PC-9 (cell line): ENCODE data around the gene RBMS3. TPM values are rescaled to one million over a fixed set of nuclear protein-coding genes. Genes with fewer than 3 reads are reported as not detected.

Source experiments
- BruUV-seq: library from RNA; stranded (reverse); fragments of 400-500 nt; replicated peaks from 2 replicates; lab custom pipeline; 2021; lab: Mats Ljungman, UMichigan
- CTCF ChIA-PET: fragments of 300-600 bp; sonication (Branson Sonifier 250); formaldehyde crosslinking; loops from one replicate; lab custom pipeline; 2022; ENCODE audit warnings: antibody characterized with exemption; lab: Charles Lee
- POLR2A ChIA-PET: fragments of 300-600 bp; sonication (Branson Sonifier 250); formaldehyde crosslinking; loops from one replicate; lab custom pipeline; 2022; ENCODE audit warnings: antibody characterized with exemption; ENCODE audit not compliant: unreplicated experiment; lab: Charles Lee
- DNase-seq, 2 experiments: peaks; one replicate each; pipeline versions ENCODE4 v3.0.0 to v3.0.0-alpha.2; 2015 to 2022; ENCODE audit warnings: mixed read lengths in 1 of 2
- H2AFZ ChIP-seq: fragments of 200-600 bp; sonication (generic); 2 replicates; pipeline ENCODE4 v1.8.1; 2017; ENCODE audit warnings: antibody characterized with exemption
- H3F3A ChIP-seq: fragments of 200-600 bp; sonication (generic); 2 replicates; pipeline ENCODE4 v1.8.1; 2017; ENCODE audit warnings: antibody characterized with exemption, mild to moderate bottlenecking, low read depth; ENCODE audit not compliant: insufficient read depth
- H3K27ac ChIP-seq: fragments of 200-600 bp; sonication (generic); 2 replicates; pipeline ENCODE4 v1.6.1; 2016; ENCODE audit warnings: mixed run types
- H3K27me3 ChIP-seq: fragments of 200-600 bp; sonication (generic); 2 replicates; pipeline ENCODE4 v1.6.1; 2016; ENCODE audit warnings: low read depth, mixed run types; ENCODE audit not compliant: insufficient read depth
- H3K36me3 ChIP-seq: fragments of 200-600 bp; sonication (generic); 2 replicates; pipeline ENCODE4 v1.6.1; 2016; ENCODE audit warnings: low read depth, mixed run types
- H3K4me1 ChIP-seq: fragments of 200-600 bp; sonication (generic); replicated peaks from 2 replicates; pipeline ENCODE4 v1.6.1; 2016; ENCODE audit warnings: mixed run types; ENCODE audit not compliant: insufficient read depth
- H3K4me2 ChIP-seq: fragments of 200-600 bp; sonication (generic); 2 replicates; pipeline ENCODE4 v1.6.1; 2017; ENCODE audit warnings: mixed run types
- H3K4me3 ChIP-seq: fragments of 200-600 bp; sonication (generic); 2 replicates; pipeline ENCODE4 v1.6.1; 2016; ENCODE audit warnings: mixed run types
- H3K79me2 ChIP-seq: fragments of 200-600 bp; sonication (generic); 2 replicates; pipeline ENCODE4 v1.6.1; 2017; ENCODE audit warnings: low read depth, mixed run types
- H3K9me2 ChIP-seq: fragments of 200-600 bp; sonication (generic); 2 replicates; pipeline ENCODE4 v1.8.1; 2017; ENCODE audit warnings: mild to moderate bottlenecking; ENCODE audit not compliant: insufficient read depth
- H3K9me3 ChIP-seq: fragments of 200-600 bp; sonication (generic); 2 replicates; pipeline ENCODE4 v1.8.1; 2016; ENCODE audit warnings: low read depth; ENCODE audit not compliant: insufficient read depth
- H4K20me1 ChIP-seq: fragments of 200-600 bp; sonication (generic); 2 replicates; pipeline ENCODE4 v1.8.1; 2017; ENCODE audit not compliant: insufficient read depth
- EZH2 ChIP-seq: fragments of 200-600 bp; sonication (generic); IDR thresholded peaks from 2 replicates; pipeline ENCODE4 v1.8.0; 2017; ENCODE audit warnings: antibody characterized with exemption, low read depth
- intact Hi-C: fragments of 100-400 bp; cut with micrococcal nuclease; formaldehyde crosslinking; loops from one replicate; pipeline ENCODE4 v1.10.0; 2022; ENCODE audit not compliant: unreplicated experiment
- total RNA-seq: library from RNA; stranded (reverse); gene quantifications from 2 replicates; pipeline ENCODE4 v1.2.3, GENCODE V29; 2021
- TF ChIP-seq, protein P1 (sequence below): fragments of 200-600 bp; sonication (generic); conservative IDR thresholded peaks from 2 replicates; pipeline ENCODE4 v1.6.1; 2017; ENCODE audit warnings: mixed run types, antibody characterized with exemption, mild to moderate bottlenecking, moderate library complexity

RBMS3 gene
- total RNA-seq, 1 experiment from 2014 or later = 3.5 TPM

DNA sequence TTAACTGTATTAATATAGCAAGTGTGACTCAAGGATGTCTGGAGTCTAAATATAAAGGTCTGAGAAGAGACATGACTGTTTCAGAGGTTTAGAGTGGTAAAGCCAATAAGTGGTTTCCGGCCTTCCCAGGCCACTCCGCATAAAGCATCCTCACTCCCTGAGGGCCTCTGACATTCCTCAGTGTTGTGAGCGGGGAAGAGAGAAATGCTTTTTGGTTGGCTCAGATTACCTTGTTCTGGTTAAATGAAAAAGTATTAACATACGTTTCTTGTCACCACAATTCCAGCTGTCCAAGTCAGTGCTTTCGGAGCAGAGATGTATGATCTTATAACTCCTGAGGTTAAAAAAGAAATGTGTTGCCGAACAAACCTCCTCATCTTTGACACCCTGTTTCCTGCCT is 103.8 kb downstream of the RBMS3 start:
- Histone ChIP-seq H3K36me3 (no peaks in the 10 kb centered on the region), H3K27ac (no peak overlapping the region), H3K4me2 (no peak overlapping the region), H3K4me3 (no peak overlapping the region), H3K9me2 (no peaks in the 10 kb centered on the region; the same call in 1 of the 2 replicates), H3K9me3 (0 out of 2 replicates have a peak, but pooled peaks cover 3% of the 10 kb centered on the region), H4K20me1 (no peaks in the 10 kb centered on the region), H3F3A (no peaks in the 10 kb centered on the region), H3K27me3 (no peaks in the 10 kb centered on the region), H2AFZ (no peak overlapping the region), H3K4me1 (no peaks in the 10 kb centered on the region), H3K79me2 (no peaks in the 10 kb centered on the region)
- intact Hi-C loops = no loop called here
- TF ChIP-seq, protein P1, sequence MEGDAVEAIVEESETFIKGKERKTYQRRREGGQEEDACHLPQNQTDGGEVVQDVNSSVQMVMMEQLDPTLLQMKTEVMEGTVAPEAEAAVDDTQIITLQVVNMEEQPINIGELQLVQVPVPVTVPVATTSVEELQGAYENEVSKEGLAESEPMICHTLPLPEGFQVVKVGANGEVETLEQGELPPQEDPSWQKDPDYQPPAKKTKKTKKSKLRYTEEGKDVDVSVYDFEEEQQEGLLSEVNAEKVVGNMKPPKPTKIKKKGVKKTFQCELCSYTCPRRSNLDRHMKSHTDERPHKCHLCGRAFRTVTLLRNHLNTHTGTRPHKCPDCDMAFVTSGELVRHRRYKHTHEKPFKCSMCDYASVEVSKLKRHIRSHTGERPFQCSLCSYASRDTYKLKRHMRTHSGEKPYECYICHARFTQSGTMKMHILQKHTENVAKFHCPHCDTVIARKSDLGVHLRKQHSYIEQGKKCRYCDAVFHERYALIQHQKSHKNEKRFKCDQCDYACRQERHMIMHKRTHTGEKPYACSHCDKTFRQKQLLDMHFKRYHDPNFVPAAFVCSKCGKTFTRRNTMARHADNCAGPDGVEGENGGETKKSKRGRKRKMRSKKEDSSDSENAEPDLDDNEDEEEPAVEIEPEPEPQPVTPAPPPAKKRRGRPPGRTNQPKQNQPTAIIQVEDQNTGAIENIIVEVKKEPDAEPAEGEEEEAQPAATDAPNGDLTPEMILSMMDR = no peak
- TF ChIP-seq EZH2 = no peak
- DNase-seq = no peak
- BruUV-seq = no TSS peak
- ChIA-PET POLR2A (no interaction called here), CTCF (no interaction called here)

- intact Hi-C loops = no loop called here
- no peaks in the 10 kb centered on the region for H4K20me1 ChIP-seq
- DNase-seq = no peak
- ChIA-PET CTCF (no interaction called here), POLR2A (no interaction called here)
- no peaks in the 10 kb centered on the region; the same call in 1 of the 2 replicates for H3K9me2 ChIP-seq
- H3K27ac ChIP-seq = no peak overlapping the region
- no peak overlapping the region for H3K4me2 ChIP-seq
- no peaks in the 10 kb centered on the region for H3K79me2 ChIP-seq
- H3K4me1 ChIP-seq = no peaks in the 10 kb centered on the region
- no peaks in the 10 kb centered on the region for H3K27me3 ChIP-seq
- H3F3A ChIP-seq = no peaks in the 10 kb centered on the region
- 0 out of 2 replicates have a peak, but pooled peaks cover 3% of the 10 kb centered on the region for H3K9me3 ChIP-seq
- no TSS peak for BruUV-seq
- no peak overlapping the region for H3K4me3 ChIP-seq
- no peaks in the 10 kb centered on the region for H3K36me3 ChIP-seq
- H2AFZ ChIP-seq = no peak overlapping the region
- TF ChIP-seq, protein P1 = no peak
- TF ChIP-seq EZH2 = no peak
These were observed 104.4 kb downstream of the RBMS3 start for GRCh38 chr3:29385046-29385830.

GRCh38 chr3:29389362-29389761 is 108.5 kb downstream of the RBMS3 start:
- Histone ChIP-seq H4K20me1 (no peaks in the 10 kb centered on the region), H3K27ac (no peak overlapping the region), H2AFZ (no peak overlapping the region), H3K27me3 (no peaks in the 10 kb centered on the region), H3K4me2 (no peak overlapping the region), H3K79me2 (no peaks in the 10 kb centered on the region), H3K9me2 (no peaks in the 10 kb centered on the region; the same call in 1 of the 2 replicates), H3K9me3 (no peaks in the 10 kb centered on the region), H3K4me1 (no peaks in the 10 kb centered on the region), H3K36me3 (no peaks in the 10 kb centered on the region), H3F3A (no peaks in the 10 kb centered on the region), H3K4me3 (no peak overlapping the region)
- intact Hi-C loops = no loop called here
- no TSS peak for BruUV-seq
- ChIA-PET CTCF (no interaction called here), POLR2A (interaction anchor here (0.7 kb wide), 1 partner anchor 12 kb away, joined by 5 read pairs; no protein-coding TSS in a partner anchor)
- TF ChIP-seq, protein P1 = no peak
- no peak for TF ChIP-seq EZH2
- DNase-seq = no peak
